H9 (cell line): ENCODE measurements around the gene CCDC85B. TPM values are rescaled to one million over a fixed set of nuclear protein-coding genes. Genes with fewer than 3 reads are reported as not detected.

ENCODE experiments used
- DNase-seq: peaks from one replicate; pipeline ENCODE4 v3.0.0-alpha.2; 2017
- H2AFZ ChIP-seq: one replicate; pipeline ENCODE4 v1.6.1; 2013; ENCODE audit warnings: mild to moderate bottlenecking, low read length, control low read depth, moderate library complexity
- H2AK5ac ChIP-seq: 2 replicates; pipeline ENCODE4 v1.6.1; 2013; ENCODE audit warnings: low read length, control low read depth, mixed read lengths; ENCODE audit not compliant: insufficient read length
- H2BK120ac ChIP-seq: one replicate; pipeline ENCODE4 v1.6.1; 2013; ENCODE audit warnings: low read depth, mild to moderate bottlenecking, low read length, control low read depth, inconsistent platforms; ENCODE audit not compliant: poor library complexity, severe bottlenecking
- H2BK12ac ChIP-seq: 2 replicates; pipeline ENCODE4 v1.6.1; 2013; ENCODE audit warnings: low read length, control low read depth, mixed read lengths, low read depth; ENCODE audit not compliant: insufficient read length
- H2BK15ac ChIP-seq: 2 replicates; pipeline ENCODE4 v1.6.1; 2013; ENCODE audit warnings: low read depth, low read length, control low read depth
- H2BK20ac ChIP-seq: one replicate; pipeline ENCODE4 v1.6.1; 2013; ENCODE audit warnings: low read depth, mild to moderate bottlenecking, low read length, control low read depth, inconsistent platforms; ENCODE audit not compliant: poor library complexity, severe bottlenecking
- H2BK5ac ChIP-seq: 2 replicates; pipeline ENCODE4 v1.6.1; 2013; ENCODE audit warnings: low read length, control low read depth, mixed read lengths; ENCODE audit not compliant: insufficient read length
- H3K14ac ChIP-seq: 2 replicates; pipeline ENCODE4 v1.6.1; 2013; ENCODE audit warnings: low read length, control low read depth; ENCODE audit not compliant: insufficient read depth
- H3K18ac ChIP-seq: 2 replicates; pipeline ENCODE4 v1.6.1; 2013; ENCODE audit warnings: low read depth, mild to moderate bottlenecking, mixed read lengths, low read length, control low read depth; ENCODE audit not compliant: insufficient read length
- H3K23ac ChIP-seq: 2 replicates; pipeline ENCODE4 v1.6.1; 2013; ENCODE audit warnings: low read length, control low read depth, mixed read lengths, low read depth; ENCODE audit not compliant: insufficient read length
- H3K23me2 ChIP-seq: 2 replicates; pipeline ENCODE4 v1.6.1; 2013; ENCODE audit warnings: low read depth, mild to moderate bottlenecking, mixed read lengths, low read length, control low read depth; ENCODE audit not compliant: insufficient read length, poor library complexity, severe bottlenecking
- H3K27ac ChIP-seq: 2 replicates; pipeline ENCODE4 v1.5.1; 2013; ENCODE audit warnings: low read length, control low read depth, mixed read lengths, low read depth; ENCODE audit not compliant: insufficient read length
- H3K27me3 ChIP-seq: 2 replicates; pipeline ENCODE4 v1.6.1; 2013; ENCODE audit warnings: low read length, control low read depth, inconsistent platforms; ENCODE audit not compliant: insufficient read depth
- H3K4ac ChIP-seq: 2 replicates; pipeline ENCODE4 v1.6.1; 2013; ENCODE audit warnings: low read depth, mild to moderate bottlenecking, control low read depth, inconsistent platforms, low read length, moderate library complexity
- H3K4me1 ChIP-seq: 2 replicates; pipeline ENCODE4 v1.6.1; 2013; ENCODE audit warnings: low read length, control low read depth, inconsistent platforms; ENCODE audit not compliant: insufficient read depth
- H3K4me2 ChIP-seq: 2 replicates; pipeline ENCODE4 v1.6.1; 2013; ENCODE audit warnings: low read length, control low read depth, mixed read lengths; ENCODE audit not compliant: insufficient read length, insufficient read depth
- H3K56ac ChIP-seq: 2 replicates; pipeline ENCODE4 v1.6.1; 2013; ENCODE audit warnings: low read depth, mild to moderate bottlenecking, mixed read lengths, low read length, control low read depth; ENCODE audit not compliant: insufficient read length
- H3K79me1 ChIP-seq: 2 replicates; pipeline ENCODE4 v1.6.1; 2013; ENCODE audit warnings: low read depth, mild to moderate bottlenecking, moderate library complexity, low read length, control low read depth, inconsistent platforms; ENCODE audit not compliant: insufficient read depth, poor library complexity, severe bottlenecking
- H3K79me2 ChIP-seq: 2 replicates; pipeline ENCODE4 v1.6.1; 2013; ENCODE audit warnings: low read length, control low read depth, inconsistent platforms; ENCODE audit not compliant: insufficient read depth
- H3K9ac ChIP-seq: 2 replicates; pipeline ENCODE4 v1.6.1; 2013; ENCODE audit warnings: low read length, control low read depth, mixed read lengths; ENCODE audit not compliant: insufficient read length; ENCODE audit errors: extremely low read depth
- H3K9me3 ChIP-seq: one replicate; pipeline ENCODE4 v1.6.1; 2013; ENCODE audit warnings: low read depth, low read length, inconsistent platforms; ENCODE audit not compliant: control insufficient read depth
- H3T11ph ChIP-seq: one replicate; pipeline ENCODE4 v1.6.1; 2013; ENCODE audit warnings: mild to moderate bottlenecking, low read length, control low read depth, inconsistent platforms
- H4K20me1 ChIP-seq: one replicate; pipeline ENCODE4 v1.6.1; 2013; ENCODE audit not compliant: control insufficient read depth, insufficient read length, insufficient read depth
- H4K5ac ChIP-seq: 2 replicates; pipeline ENCODE4 v1.6.1; 2013; ENCODE audit warnings: low read depth, mild to moderate bottlenecking, mixed read lengths, low read length, control low read depth; ENCODE audit not compliant: insufficient read length
- H4K8ac ChIP-seq: replicated peaks from 2 replicates; pipeline ENCODE4 v1.6.1; 2013; ENCODE audit warnings: low read length, control low read depth, mixed read lengths, low read depth; ENCODE audit not compliant: insufficient read length
- H4K91ac ChIP-seq: 2 replicates; pipeline ENCODE4 v1.6.1; 2013; ENCODE audit warnings: low read depth, mild to moderate bottlenecking, moderate library complexity, mixed read lengths, low read length, control low read depth; ENCODE audit not compliant: insufficient read length
- H3K27ac Mint-ChIP-seq, 3 experiments: 2 replicates in 2 of 3; 3 replicates in 1 of 3; pipeline ENCODE4 v1.8.0; 2020 to 2021; ENCODE audit warnings: mixed read lengths in 3 of 3, mild to moderate bottlenecking in 1 of 3, moderate library complexity in 1 of 3
- H3K27me3 Mint-ChIP-seq: 2 replicates; pipeline ENCODE4 v1.8.0; 2021; ENCODE audit warnings: low read depth, mild to moderate bottlenecking, moderate library complexity, mixed read lengths
- H3K36me3 Mint-ChIP-seq, 3 experiments: 2 replicates in 2 of 3; 3 replicates in 1 of 3; pipeline ENCODE4 v1.8.0; 2020 to 2021; ENCODE audit warnings: low read depth in 3 of 3, mixed read lengths in 3 of 3; ENCODE audit not compliant: insufficient read depth in 1 of 3
- H3K4me1 Mint-ChIP-seq, 2 experiments: 2 replicates each; pipeline ENCODE4 v1.8.0; 2020; ENCODE audit warnings: mixed read lengths in 2 of 2
- H3K4me3 Mint-ChIP-seq, 2 experiments: 2 replicates in 1 of 2; 3 replicates in 1 of 2; pipeline ENCODE4 v1.8.0; 2020 to 2021; ENCODE audit warnings: mild to moderate bottlenecking in 2 of 2, mixed read lengths in 2 of 2, moderate library complexity in 1 of 2
- H3K9me3 Mint-ChIP-seq, 2 experiments: 2 replicates in 1 of 2; 3 replicates in 1 of 2; pipeline ENCODE4 v1.8.0; 2020; ENCODE audit warnings: mild to moderate bottlenecking in 2 of 2, mixed read lengths in 2 of 2, moderate library complexity in 1 of 2
- CTCF ChIP-seq: fragments of 200-600 bp; sonication (generic); conservative IDR thresholded peaks from 3 replicates; pipeline ENCODE4 v1.8.0; 2021; ENCODE audit warnings: antibody characterized with exemption, mild to moderate bottlenecking
- WGBS: extraction: QIAGEN DNeasy Blood & Tissue Kit; methylation state at CpG from one replicate; pipeline ENCODE4 v1.1.7; 2013; ENCODE audit warnings: missing lambda C conversion rate, low lambda C conversion rate, mixed read lengths; ENCODE audit not compliant: insufficient read length; ENCODE audit errors: extremely low coverage; 5-methylcytosine and 5-hydroxymethylcytosine counted together
- total RNA-seq: library from RNA; stranded (reverse); gene quantifications from 2 replicates; pipeline ENCODE4 v1.2.1, GENCODE V29; 2021

The CCDC85B gene
- total RNA-seq, 1 experiment from 2014 or later: 23.3 TPM

DNA sequence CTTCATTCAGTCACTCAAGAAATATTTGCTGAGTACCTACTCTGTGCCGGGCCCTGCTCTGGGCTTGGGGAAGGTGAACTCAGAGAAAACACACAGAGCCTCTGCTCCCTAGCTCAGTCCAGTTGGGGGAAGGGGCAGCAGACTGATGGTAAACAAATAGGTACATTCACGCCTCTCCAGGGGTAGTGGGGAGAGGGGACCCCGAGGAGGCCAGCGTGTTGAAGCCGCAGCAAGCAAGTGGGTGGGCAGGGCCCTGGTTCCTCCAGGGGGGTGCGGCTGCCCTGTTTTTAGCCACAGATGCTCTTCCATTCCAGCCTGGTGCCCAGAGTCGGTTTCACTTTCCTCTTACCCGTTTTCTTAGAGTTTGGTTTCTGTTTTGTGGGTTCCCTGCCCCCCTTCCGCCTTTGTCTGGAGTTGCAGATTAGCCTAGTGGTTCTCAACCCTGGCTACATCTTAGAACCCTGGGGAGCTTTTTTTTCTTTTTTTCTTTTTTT is 37.5 kb downstream of the CCDC85B start:
- Mint-ChIP-seq H3K4me3 (no peak overlapping the region), H3K36me3 (peaks cover 0 to 6% (median 5%) of the 10 kb centered on the region in 3 experiments; a peak in 4 of 7 replicates)
- no peak overlapping the region for H3T11ph ChIP-seq

More for the DNA sequence above, 37.5 kb downstream of the CCDC85B start:
- H3K18ac ChIP-seq: no peak overlapping the region
- H3K4me2 ChIP-seq: no peak overlapping the region
- no peak overlapping the region for H3K56ac ChIP-seq
- H3K27me3 ChIP-seq: no peaks in the 10 kb centered on the region
- no peak overlapping the region for H3K4ac ChIP-seq
- no peaks in the 10 kb centered on the region for H3K9me3 Mint-ChIP-seq
- H3K27ac ChIP-seq: no peak overlapping the region
- no peak overlapping the region for H2BK20ac ChIP-seq
- H3K23me2 ChIP-seq: no peaks in the 10 kb centered on the region
- no peaks in the 10 kb centered on the region for H3K9me3 ChIP-seq
- no peak overlapping the region for H3K23ac ChIP-seq
- no peaks in the 10 kb centered on the region for H3K79me2 ChIP-seq
- H4K20me1 ChIP-seq: no peaks in the 10 kb centered on the region
- H2BK12ac ChIP-seq: no peak overlapping the region
- H3K79me1 ChIP-seq: no peaks in the 10 kb centered on the region
- no peak for DNase-seq
- H2AFZ ChIP-seq: no peak overlapping the region
- peak overlapping the region in 1 of 3 experiments; percentile 21; a peak in 2 of 7 replicates for H3K27ac Mint-ChIP-seq
- H3K27me3 Mint-ChIP-seq: no peaks in the 10 kb centered on the region
- no peak for TF ChIP-seq CTCF
- H3K4me1 Mint-ChIP-seq: peaks cover 10 to 32% of the 10 kb centered on the region in 2 experiments
- H2AK5ac ChIP-seq: no peak overlapping the region
- no peak overlapping the region for H2BK120ac ChIP-seq
- H3K9ac ChIP-seq: no peak overlapping the region
- H4K8ac ChIP-seq: no peak overlapping the region
- H4K91ac ChIP-seq: no peak overlapping the region
- no CpG with 5 or more reads among the region's 9 CpGs for WGBS
- H3K4me1 ChIP-seq: no peaks in the 10 kb centered on the region
- no peak overlapping the region for H3K14ac ChIP-seq
- no peak overlapping the region for H2BK15ac ChIP-seq
- H2BK5ac ChIP-seq: no peak overlapping the region
- H4K5ac ChIP-seq: no peak overlapping the region
